ENCODE data around the gene CAPN10.

GRCh38 chr2:240576036-240576435 lies 10.5 kb upstream of the CAPN10 start:
- TF ChIP-seq, protein P1, sequence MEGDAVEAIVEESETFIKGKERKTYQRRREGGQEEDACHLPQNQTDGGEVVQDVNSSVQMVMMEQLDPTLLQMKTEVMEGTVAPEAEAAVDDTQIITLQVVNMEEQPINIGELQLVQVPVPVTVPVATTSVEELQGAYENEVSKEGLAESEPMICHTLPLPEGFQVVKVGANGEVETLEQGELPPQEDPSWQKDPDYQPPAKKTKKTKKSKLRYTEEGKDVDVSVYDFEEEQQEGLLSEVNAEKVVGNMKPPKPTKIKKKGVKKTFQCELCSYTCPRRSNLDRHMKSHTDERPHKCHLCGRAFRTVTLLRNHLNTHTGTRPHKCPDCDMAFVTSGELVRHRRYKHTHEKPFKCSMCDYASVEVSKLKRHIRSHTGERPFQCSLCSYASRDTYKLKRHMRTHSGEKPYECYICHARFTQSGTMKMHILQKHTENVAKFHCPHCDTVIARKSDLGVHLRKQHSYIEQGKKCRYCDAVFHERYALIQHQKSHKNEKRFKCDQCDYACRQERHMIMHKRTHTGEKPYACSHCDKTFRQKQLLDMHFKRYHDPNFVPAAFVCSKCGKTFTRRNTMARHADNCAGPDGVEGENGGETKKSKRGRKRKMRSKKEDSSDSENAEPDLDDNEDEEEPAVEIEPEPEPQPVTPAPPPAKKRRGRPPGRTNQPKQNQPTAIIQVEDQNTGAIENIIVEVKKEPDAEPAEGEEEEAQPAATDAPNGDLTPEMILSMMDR (IDR thresholded peaks at IDR 0.05; ENCODE audit: borderline replicate concordance, extremely low read depth, low read length, poor library complexity, severe bottlenecking): no peak
- TF ChIP-seq EZH2 (IDR thresholded peaks at IDR 0.05; ENCODE audit: borderline replicate concordance, low read depth, low read length, severe bottlenecking): no peak
